GM23248 (cell line): Measurements from ENCODE around the gene FSTL4.

Experiments
- EZH2 ChIP-seq: fragments of 200-600 bp; sonication (generic); IDR thresholded peaks from 2 replicates; pipeline ENCODE4 v1.6.1; 2018; ENCODE audit warnings: antibody characterized with exemption, mild to moderate bottlenecking; ENCODE audit not compliant: insufficient read depth, poor library complexity, severe bottlenecking
- EZH2phosphoT487 ChIP-seq: fragments of 200-600 bp; sonication (generic); IDR thresholded peaks from 2 replicates; pipeline ENCODE4 v1.6.1; 2018; ENCODE audit warnings: antibody characterized with exemption, moderate library complexity, mild to moderate bottlenecking, low read depth; ENCODE audit not compliant: insufficient read depth

DNA sequence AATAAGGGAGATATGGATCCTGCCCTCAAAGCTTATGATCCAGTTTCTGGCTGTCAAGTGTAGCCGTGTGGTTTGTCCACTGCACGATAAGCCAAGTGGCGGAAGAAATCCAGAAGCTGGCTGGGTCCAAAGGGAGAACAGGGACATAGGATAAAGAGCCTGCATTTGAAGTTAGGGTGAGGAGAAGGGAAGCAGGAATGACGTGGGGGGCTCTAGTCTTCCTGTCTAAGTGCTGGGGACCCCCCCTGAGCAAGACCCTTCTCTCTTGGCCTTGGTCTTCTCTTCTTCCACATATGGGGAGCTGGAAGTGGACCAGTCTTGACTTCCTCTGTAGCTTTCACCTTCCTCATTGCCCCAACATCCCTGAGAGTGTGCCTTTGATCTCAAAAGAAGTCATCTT lies 186.6 kb downstream of the FSTL4 start:
- no peak for TF ChIP-seq EZH2
- no peak for TF ChIP-seq EZH2phosphoT487
